NCI-H82 (cell line): ENCODE results near the gene TSHZ1.
A peak's percentile ranks its signal among the peaks of the same experiment; 100 is the strongest.

ENCODE experiments used
- DNase-seq: peaks from one replicate; lab custom pipeline; 2025; lab: John Stamatoyannopoulos, UW

The TSHZ1 gene

DNA sequence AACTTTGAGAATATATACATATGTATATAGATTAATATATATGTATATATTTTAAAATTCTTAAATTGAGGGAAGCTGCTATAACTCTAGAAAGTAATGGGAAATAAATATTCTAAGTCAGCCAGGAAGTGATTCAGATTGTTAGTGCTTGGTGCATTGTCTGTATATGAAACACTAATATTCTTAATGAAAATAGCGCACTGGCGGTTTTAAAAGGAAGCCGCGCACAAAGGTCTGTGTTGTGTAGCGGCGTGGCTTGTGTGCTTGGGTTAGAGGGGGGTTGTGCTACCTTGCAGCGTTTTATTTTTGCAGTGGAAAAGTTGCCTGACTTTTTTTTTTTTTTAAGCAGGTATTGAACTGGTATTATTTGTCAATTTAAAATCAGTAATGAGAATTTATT lies 11.3 kb downstream of the TSHZ1 start:
- no peak for DNase-seq

- DNase-seq = no peak
These were observed 11.8 kb downstream of the TSHZ1 start for GRCh38 chr18:75222407-75222806.

DNA sequence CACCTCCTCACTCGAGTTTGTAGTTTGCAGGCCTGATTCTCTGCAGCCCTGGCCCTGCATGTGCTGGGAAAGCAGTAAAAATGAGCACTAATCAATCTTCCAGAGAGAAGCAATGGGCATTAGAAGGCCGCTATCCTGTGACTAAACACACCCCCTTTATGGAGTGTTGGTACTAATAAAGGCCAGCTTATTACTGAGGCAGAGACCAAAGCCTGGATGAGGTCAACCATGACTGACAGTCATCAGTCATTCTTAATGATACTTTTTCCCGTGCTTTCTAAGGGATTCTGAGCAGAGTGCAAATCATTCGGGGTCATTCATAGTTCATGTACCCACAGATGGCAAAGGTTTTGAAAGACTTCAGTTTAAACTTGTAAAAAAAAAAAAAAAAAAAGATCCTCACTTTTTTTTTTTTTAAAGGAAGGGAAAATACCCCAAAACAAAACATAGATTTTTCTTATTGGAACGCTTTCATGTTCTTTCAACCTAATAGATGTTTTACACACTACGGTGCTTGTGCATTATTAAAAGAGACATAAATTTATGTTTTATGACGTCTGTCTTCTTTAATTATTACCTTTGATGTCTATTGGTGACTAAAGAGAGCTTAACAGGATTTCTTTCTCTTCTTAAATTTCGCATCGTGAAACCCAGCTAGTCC lies 13.2 kb downstream of the TSHZ1 start:
- peak; percentile 77 for DNase-seq

DNA sequence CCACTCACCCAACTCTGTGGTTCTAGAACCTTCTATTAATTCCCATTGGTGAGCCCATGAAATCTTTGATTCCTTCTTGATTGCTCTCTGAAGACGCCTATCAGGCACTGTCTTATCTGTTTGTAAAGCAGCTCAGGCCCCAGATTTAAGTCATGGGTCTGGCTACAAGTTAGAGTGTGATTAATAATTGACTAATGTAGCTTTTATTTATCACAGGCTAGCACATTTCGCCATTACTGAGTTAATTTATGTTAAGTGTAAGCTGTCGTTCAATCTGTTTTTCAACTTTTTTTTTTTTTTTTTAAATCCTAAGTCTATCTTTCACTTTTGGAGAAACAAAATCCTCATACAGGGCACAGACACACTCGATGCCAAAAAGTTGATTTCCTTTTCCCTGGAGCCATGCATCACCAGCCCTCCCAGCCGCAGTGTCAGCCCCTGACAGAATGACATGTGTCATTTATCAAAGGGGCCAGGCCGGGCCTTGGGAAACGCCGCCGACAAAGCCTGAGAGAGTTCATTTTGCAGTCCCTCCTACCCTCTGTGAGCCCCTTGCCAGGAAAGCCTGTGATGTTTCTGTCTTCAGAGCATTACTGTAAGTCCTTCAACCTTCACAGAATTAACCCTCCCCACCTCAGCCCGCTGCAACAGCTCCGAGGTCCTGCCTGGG lies 15.8 kb downstream of the TSHZ1 start:
- peak; percentile 44 for DNase-seq

GRCh38 chr18:75226956-75227316 lies 16.3 kb downstream of the TSHZ1 start:
- DNase-seq = no peak

DNA sequence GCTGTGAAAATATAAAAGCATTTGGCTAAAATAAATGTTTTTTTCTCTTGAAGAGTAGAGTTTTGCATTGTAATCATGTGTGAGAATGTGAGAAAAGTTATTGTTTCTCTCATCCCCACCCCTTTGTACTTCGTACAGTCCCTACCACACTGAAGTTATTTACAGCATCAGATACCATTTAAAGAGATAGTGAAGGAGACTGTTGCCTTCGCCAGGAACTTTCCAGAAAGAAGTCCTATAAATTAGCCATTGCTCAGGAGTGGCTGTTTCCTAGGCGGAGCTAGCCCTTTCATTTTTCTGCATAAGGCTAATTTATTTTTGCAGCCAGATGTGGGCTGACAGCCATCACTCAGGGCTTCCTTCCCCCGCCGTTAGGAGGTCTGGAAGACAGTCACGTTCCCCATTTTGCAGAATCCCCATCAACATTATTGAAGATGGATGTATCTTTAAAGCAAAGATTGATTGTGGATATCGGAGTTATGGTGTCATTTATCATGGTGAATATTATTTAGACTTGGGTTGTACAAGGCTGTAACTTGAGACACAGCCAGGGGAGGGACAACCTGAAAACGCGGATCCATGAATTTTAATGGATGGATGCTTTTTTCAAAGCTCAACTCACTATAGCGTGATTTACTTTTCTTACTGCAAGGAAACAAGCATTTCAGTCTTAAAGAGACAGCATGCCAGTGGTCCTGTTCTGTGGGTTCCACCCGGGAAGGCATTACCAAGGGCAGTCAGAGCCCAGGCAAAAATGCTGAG lies 17.1 kb downstream of the TSHZ1 start:
- DNase-seq = no peak

DNA sequence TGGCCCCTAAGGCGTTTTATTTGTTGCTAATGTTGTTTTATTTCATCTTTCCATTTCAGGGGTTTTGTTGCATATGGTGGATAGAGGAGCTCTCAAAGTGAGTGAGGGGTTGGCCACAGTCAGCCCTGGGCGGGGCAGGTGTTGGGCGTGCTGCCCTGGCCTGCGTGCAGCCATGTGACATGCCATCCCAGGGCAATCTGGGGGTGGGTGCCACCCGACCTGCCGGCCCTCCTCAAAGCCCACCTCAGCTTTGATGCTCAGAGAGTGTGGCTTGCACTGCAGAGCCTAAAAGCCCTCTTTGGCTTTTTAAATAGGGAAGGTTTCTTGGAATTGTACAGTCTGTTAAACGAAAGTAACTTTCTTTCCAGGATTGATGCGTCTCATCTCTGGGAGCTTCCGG lies 18.4 kb downstream of the TSHZ1 start:
- no peak for DNase-seq

DNA sequence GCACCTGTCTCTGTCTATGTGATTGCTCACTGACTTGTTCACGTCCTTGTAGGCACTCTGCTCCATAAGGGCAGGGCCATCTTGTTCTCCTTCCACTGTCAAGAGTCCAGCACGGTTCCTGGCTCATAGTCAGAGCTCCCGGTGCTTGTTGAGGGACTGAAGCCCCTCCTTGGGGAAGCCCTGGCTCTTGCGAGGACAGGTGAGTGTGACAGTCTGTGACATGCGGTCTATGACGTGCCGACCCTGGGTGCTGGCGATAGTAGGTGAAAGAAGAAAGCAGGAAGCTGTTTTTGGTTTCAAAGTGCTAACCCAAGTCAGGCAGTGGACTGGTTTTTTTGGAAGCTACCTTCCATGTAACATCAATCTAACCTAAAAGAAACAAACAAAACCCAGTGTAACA lies 18.8 kb downstream of the TSHZ1 start:
- no peak for DNase-seq

GRCh38 chr18:75230163-75231052 lies 19.8 kb downstream of the TSHZ1 start:
- no peak for DNase-seq

- no peak for DNase-seq
These were observed 20.4 kb downstream of the TSHZ1 start for GRCh38 chr18:75231053-75231406.

GRCh38 chr18:75234901-75235300 lies 24.3 kb downstream of the TSHZ1 start:
- DNase-seq = peak; percentile 13

DNA sequence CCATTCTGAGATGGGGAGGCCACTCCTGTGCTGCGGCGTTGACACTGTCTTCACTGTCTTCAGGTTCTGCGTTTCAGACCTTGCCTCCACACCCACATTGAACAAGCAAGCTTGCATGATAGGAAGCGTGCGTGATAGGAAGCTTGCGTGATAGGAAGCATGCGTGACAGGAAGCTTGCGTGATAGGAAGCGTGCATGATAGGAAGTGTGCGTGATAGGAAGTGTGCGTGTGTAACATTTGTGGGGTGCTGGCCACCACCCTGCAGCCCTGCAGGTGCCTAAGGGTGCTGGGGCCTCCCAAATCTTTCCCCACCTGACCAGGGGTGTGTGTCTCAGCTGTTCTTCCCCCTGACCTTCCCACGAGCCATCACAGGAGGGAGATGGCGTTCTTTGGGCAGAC lies 25.3 kb downstream of the TSHZ1 start:
- no peak for DNase-seq

GRCh38 chr18:75238100-75238499 lies 27.5 kb downstream of the TSHZ1 start:
- no peak for DNase-seq

- no peak for DNase-seq
These were observed 28.2 kb downstream of the TSHZ1 start for GRCh38 chr18:75238786-75239185.

DNA sequence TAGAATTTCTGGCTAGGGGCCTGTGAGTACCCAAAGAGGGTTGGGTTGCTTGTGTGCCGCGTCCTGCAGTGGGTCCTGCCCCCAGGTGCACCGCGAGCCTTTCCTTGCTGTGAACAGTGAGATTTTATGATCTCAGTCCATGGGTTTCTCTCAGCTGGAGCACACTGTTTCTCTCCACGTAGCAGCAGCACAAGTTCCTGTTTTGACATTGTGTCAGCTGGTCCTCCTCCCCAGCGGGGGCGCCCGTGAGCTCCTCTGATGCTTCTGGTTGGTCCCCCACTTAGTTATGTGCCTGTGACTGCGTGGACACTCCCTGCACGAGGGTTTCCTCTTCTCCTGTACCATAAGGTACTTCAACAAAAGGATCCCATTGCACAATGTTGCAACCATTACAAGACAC lies 29.8 kb downstream of the TSHZ1 start:
- no peak for DNase-seq

- no peak for DNase-seq
These were observed 31.1 kb downstream of the TSHZ1 start for GRCh38 chr18:75241705-75242104.

GRCh38 chr18:75244351-75245313 lies 34.0 kb downstream of the TSHZ1 start:
- peak; percentile 6 for DNase-seq

- no peak for DNase-seq
These were observed 36.4 kb downstream of the TSHZ1 start for GRCh38 chr18:75246721-75247610.

DNA sequence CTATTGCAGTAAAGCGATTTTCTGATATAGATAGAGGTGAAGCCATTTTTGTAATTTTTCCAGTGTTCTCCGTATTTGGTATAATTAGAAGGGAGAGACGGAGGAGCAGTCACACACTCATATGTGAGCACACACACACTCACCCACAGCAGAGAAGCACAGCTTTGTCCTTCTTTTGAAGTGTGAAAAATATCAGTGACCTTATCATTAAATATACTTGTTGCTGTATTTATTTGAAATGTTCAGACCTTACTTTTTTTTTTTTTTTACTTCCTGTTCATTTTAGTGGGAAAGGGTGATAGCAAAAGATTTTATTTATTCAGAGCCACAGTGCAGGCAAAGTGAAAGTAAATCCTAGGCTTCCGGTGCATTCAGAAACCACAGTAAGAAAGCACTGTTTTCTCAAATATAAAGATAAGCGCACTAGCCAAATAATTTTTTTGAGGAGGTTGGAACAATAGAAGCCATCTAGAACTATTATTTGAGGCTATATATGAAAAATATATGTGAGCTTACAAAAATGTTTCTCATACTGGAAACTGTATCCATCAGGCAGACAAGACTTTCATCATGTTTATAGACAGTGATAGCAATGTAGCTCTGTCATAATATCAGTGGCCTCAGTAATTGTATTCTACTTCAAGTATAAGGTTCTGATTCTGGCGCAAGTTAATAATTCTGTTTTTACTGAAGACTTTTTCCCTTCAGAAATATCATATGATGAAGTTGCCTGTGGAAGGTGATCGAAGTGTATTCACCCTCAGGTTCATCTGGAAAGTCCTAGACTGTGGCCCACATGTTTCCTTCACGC lies 37.2 kb downstream of the TSHZ1 start:
- no peak for DNase-seq
